ENCODE measurements around the gene GRB2. TPM values are rescaled to one million over a fixed set of nuclear protein-coding genes. Genes with fewer than 3 reads are reported as not detected.
"Not testable (repeated sequence)": the region's sequence is repeated elsewhere in the genome, so short reads cannot be mapped to it uniquely, and the experiment has no call there.

The GRB2 gene
- total RNA-seq, result 78.0 and 98.0 TPM in 2 replicates

GRCh38 chr17:75405365-75406221 is at the start of gene GRB2:
GRB2 (minus strand) TSS chr17:75405678; CDS start chr17:75393628, 12,050 bp downstream.
- TF ChIP-seq CTCF (IDR thresholded peaks at IDR 0.05; ENCODE audit: insufficient read depth, low read depth, low read length), result no peak
- DNase-seq (ENCODE audit: low read depth), result peak; percentile 97
- peak within 1 kb of the TSS; percentile 97 for H3K4me3 ChIP-seq (ENCODE audit: low read depth, low read length)

GRCh38 chr17:75454672-75455071 is 49.2 kb upstream of the GRB2 start:
- not testable (repeated sequence) for H3K4me3 ChIP-seq (ENCODE audit: low read depth, low read length); DNase-seq (ENCODE audit: low read depth)

GRCh38 chr17:75454193-75454592 is 48.7 kb upstream of the GRB2 start:
- H3K4me3 ChIP-seq (ENCODE audit: low read depth, low read length), result no peak overlapping the region
- TF ChIP-seq CTCF (IDR thresholded peaks at IDR 0.05; ENCODE audit: insufficient read depth, low read depth, low read length), result no peak
- no peak for DNase-seq (ENCODE audit: low read depth)

GRCh38 chr17:75450270-75450669 is 44.8 kb upstream of the GRB2 start:
- TF ChIP-seq CTCF (IDR thresholded peaks at IDR 0.05; ENCODE audit: insufficient read depth, low read depth, low read length), result no peak
- no peak overlapping the region for H3K4me3 ChIP-seq (ENCODE audit: low read depth, low read length)
- no peak for DNase-seq (ENCODE audit: low read depth)

- TF ChIP-seq CTCF (IDR thresholded peaks at IDR 0.05; ENCODE audit: insufficient read depth, low read depth, low read length), result no peak
- no peak for DNase-seq (ENCODE audit: low read depth)
- no peak overlapping the region for H3K4me3 ChIP-seq (ENCODE audit: low read depth, low read length)
Observed at GRCh38 chr17:75447951-75448856, 42.7 kb upstream of the GRB2 start.

- DNase-seq (ENCODE audit: low read depth), result not testable (repeated sequence)
Observed at GRCh38 chr17:75445896-75446295, 40.4 kb upstream of the GRB2 start.

GRCh38 chr17:75445296-75445695 is 39.8 kb upstream of the GRB2 start:
- no peak for DNase-seq (ENCODE audit: low read depth)
- no peak for TF ChIP-seq CTCF (IDR thresholded peaks at IDR 0.05; ENCODE audit: insufficient read depth, low read depth, low read length)
- no peak overlapping the region for H3K4me3 ChIP-seq (ENCODE audit: low read depth, low read length)

More at GRCh38 chr17:75445896-75446295, 40.4 kb upstream of the GRB2 start:
- H3K4me3 ChIP-seq (ENCODE audit: low read depth, low read length), result not testable (repeated sequence)
